ENCODE measurements around the gene GALNTL6.
"Not testable (repeated sequence)": the region's sequence is repeated elsewhere in the genome, so short reads cannot be mapped to it uniquely, and the experiment has no call there.

GALNTL6 gene

DNA sequence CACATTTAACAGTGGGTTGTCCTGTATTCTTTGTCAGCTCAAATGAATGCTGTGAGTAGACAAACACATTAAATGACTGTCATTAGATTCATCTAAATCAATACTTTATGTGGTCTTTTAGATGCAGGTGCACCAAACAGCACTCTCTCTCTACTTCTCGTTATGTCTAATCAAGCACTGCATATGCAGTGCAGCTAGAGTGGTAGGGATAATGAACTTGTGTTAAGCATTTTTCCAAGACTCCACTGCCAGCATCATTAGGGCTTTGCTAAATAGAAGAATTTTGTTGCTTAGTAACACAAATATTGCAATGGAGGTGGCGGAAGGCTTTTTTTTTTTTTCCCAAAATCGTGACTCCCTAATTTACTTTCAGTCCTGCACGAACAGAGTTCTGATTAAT, 908.5 kb downstream of the GALNTL6 start:
- no peaks in the 10 kb centered on the region for H3K4me1 Mint-ChIP-seq
- H3K4me3 Mint-ChIP-seq = no peak overlapping the region
- no peaks in the 10 kb centered on the region for H3K27me3 Mint-ChIP-seq
- H3K9me3 Mint-ChIP-seq = peaks cover 20% of the 10 kb centered on the region
- H3K27ac Mint-ChIP-seq = no peak overlapping the region
- no peaks in the 10 kb centered on the region for H3K36me3 Mint-ChIP-seq

DNA sequence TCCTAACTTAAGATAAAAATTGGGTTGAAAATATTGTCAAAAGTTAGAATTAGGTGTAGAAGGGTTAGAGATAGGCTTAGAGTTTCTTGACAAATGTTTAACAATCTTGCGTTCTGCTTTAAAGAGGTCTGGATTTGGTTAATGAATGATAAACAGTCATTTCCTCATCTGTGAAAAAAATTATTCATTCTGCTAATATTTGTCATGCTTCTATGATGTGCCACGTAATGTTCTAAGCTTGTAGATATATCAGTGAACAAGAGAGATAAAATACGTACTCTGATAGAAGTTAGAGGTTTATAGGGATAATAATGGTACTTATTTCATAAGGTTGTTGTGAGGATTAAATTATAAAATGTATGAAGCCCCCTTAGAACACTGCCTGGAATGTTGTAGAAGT, 912.4 kb downstream of the GALNTL6 start:
- Mint-ChIP-seq H3K27me3 (no peaks in the 10 kb centered on the region), H3K4me3 (no peak overlapping the region), H3K4me1 (no peaks in the 10 kb centered on the region), H3K9me3 (peaks cover 32% of the 10 kb centered on the region), H3K27ac (no peak overlapping the region), H3K36me3 (no peaks in the 10 kb centered on the region)

DNA sequence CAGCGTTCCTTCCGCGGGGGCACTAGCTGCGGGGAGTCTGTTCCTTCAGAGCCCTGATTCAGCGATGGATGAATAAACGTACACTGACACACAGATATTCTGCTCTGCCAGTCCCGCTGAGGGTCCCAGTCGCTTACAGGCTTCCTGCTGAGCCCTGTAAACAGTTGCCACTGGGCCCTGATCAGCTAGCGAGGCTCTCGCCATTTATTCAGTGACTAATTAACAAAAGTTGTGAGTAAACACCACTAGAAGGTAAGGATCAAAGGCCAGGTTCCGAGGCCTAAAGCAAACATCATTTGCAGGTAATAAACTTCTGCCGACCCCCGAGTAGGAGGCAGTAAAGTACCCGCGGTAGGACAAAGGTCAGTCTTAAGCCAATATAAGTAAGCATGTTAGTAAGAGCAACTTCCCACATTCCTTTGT, 912.8 kb downstream of the GALNTL6 start:
- no peak overlapping the region for H3K27ac Mint-ChIP-seq
- no peaks in the 10 kb centered on the region for H3K36me3 Mint-ChIP-seq
- H3K27me3 Mint-ChIP-seq = no peaks in the 10 kb centered on the region
- H3K4me1 Mint-ChIP-seq = no peaks in the 10 kb centered on the region
- no peak overlapping the region for H3K4me3 Mint-ChIP-seq
- peaks cover 32% of the 10 kb centered on the region for H3K9me3 Mint-ChIP-seq

DNA sequence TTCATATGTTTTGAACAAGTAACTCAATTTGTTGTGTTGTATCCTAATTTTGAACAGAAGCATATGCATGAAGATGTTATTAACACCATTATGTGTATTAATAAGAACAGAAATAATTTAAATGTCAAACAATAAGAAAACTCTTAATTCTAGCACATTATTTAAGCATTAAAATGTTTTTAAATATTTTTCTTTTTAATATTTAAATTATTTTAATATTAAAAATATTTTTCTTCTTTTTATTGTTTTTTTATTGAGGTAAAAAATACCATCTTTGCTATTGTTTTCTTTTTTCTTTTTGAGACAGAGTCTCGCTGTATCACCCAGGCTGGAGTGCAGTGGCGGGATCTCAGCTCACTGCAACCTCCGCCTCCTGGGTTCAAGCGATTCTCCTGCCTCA, 914.4 kb downstream of the GALNTL6 start:
- Mint-ChIP-seq H3K4me3 (no peak overlapping the region), H3K4me1 (no peaks in the 10 kb centered on the region), H3K27me3 (no peaks in the 10 kb centered on the region), H3K9me3 (peaks cover 34% of the 10 kb centered on the region), H3K36me3 (no peaks in the 10 kb centered on the region), H3K27ac (no peak overlapping the region)

DNA sequence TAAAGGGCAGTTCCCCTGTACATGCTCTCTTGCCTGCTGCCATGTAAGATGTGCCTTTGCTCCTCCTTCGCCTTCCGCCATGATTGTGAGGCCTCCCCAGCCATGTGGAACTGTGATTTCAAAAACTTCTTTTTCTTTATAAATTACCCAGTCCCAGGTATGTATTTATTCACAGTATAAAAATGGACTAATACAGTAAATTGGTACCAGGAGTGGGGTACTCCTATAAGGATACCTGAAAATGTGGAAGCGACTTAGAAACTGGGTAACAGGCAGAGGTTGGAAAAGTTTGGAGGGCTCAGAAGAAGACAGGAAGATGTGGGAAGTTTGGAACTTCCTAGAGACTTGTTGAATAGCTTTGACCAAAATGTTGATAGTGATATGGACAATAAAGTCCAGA, 920.4 kb downstream of the GALNTL6 start:
- not testable (repeated sequence) for H3K27me3 Mint-ChIP-seq, H3K4me3 Mint-ChIP-seq, H3K27ac Mint-ChIP-seq, H3K4me1 Mint-ChIP-seq, H3K36me3 Mint-ChIP-seq
- peaks cover 38% of the 10 kb centered on the region for H3K9me3 Mint-ChIP-seq

DNA sequence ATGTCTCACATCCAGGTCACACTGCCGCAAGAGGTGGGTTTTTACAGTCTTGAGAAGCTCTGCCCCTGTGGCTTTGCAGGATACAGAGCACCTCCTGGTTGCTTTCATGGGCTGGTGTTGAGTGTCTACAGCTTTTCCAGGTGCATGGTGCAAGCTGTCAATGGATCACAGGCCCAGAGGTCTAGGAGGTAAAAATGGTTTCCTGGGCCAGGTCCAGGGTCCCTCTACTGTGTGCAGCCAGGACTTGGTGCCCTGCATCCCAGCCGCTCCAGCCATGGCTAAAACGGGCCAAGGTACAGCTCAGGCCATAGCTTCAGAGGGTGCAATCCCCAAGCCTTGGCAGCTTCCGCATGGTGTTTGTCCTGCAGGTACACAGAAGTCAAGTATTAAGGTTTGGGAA, 921.4 kb downstream of the GALNTL6 start:
- no peak overlapping the region for H3K4me3 Mint-ChIP-seq
- H3K36me3 Mint-ChIP-seq = no peaks in the 10 kb centered on the region
- H3K4me1 Mint-ChIP-seq = no peaks in the 10 kb centered on the region
- peaks cover 43% of the 10 kb centered on the region for H3K9me3 Mint-ChIP-seq
- H3K27me3 Mint-ChIP-seq = no peaks in the 10 kb centered on the region
- H3K27ac Mint-ChIP-seq = no peak overlapping the region

DNA sequence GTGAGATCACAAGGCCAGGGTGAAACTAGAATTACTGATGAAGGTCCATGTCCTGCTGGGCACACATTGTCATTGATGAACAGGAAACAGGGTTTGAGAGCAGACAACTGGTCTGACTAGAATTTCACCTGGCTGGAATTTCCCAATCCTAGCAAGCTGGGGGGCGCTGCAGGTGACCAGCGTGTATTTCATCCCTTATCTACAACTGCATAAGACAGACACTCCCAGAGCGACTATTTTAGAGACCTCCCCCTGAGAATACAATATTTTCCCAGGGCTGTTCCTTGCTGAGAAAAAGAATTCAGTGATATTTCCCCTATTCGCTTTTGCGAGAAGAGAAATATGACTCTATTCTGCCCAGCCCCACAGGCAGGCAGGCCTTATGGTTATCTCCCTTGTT, 922.8 kb downstream of the GALNTL6 start:
- H3K4me3 Mint-ChIP-seq = no peak overlapping the region
- H3K9me3 Mint-ChIP-seq = peaks cover 36% of the 10 kb centered on the region
- H3K36me3 Mint-ChIP-seq = no peaks in the 10 kb centered on the region
- no peaks in the 10 kb centered on the region for H3K4me1 Mint-ChIP-seq
- no peaks in the 10 kb centered on the region for H3K27me3 Mint-ChIP-seq
- H3K27ac Mint-ChIP-seq = no peak overlapping the region

DNA sequence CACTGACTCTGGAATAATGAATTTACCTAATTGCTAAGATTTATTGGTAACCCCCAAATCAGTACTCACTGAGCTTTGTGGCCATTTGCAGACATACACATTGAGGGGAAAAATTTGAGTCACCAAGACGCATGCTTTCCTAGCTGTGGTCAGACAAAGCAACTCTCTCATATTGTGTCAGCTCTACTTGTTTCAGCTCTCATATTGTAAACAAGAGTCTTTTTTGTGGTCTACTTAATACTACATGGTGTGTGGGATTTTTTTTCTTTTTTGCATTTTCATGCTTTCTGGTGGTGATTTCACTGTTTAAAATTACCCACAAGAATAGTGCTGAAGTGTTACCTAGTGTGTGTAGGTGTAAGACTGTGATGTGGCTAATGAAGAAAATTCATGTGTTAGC, 927.2 kb downstream of the GALNTL6 start:
- H3K4me3 Mint-ChIP-seq = no peak overlapping the region
- peaks cover 12% of the 10 kb centered on the region for H3K9me3 Mint-ChIP-seq
- no peaks in the 10 kb centered on the region for H3K36me3 Mint-ChIP-seq
- H3K4me1 Mint-ChIP-seq = no peaks in the 10 kb centered on the region
- H3K27me3 Mint-ChIP-seq = no peaks in the 10 kb centered on the region
- no peak overlapping the region for H3K27ac Mint-ChIP-seq

DNA sequence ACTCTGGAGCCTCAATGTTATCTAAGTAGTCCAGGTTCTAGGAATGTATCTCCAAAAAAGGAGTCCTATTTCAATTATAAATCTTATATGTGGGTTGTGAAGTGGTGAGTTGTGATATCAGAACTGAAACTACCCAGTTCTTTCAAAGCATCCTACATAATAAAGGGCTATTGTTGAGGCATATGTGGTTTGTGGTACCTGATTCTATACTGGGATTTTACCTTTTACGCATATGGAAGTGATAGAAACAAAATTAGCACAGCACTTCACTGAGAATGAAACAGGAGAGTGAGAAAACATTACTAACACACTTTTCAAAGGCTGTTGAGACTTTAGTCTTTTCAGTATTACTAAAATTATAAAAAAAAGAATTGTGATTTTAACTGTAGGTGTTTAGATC, 937.7 kb downstream of the GALNTL6 start:
- Mint-ChIP-seq H3K27ac (no peak overlapping the region), H3K36me3 (no peaks in the 10 kb centered on the region), H3K9me3 (peaks cover 5% of the 10 kb centered on the region), H3K4me3 (no peak overlapping the region), H3K27me3 (peaks cover 1% of the 10 kb centered on the region), H3K4me1 (no peaks in the 10 kb centered on the region)

DNA sequence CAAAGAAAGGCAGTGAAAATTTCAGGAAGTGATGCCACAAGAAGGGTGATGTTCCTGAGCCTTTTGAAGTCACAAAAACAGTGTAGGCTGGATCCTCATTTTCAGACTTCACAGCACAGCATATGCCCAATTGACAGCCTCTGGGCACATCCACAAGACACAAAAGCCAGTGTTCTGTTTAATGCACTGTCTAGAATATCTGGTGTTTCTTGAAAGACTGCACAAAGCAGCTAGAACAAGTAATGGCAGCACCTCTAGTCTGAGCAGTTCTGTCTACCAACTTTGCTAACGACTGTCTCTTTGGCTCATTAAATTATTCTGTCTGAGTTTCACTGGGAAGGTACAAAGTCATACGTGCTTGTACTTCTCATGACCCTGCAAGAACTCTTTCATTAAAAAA, 938.3 kb downstream of the GALNTL6 start:
- Mint-ChIP-seq H3K27me3 (peaks cover 1% of the 10 kb centered on the region), H3K27ac (no peak overlapping the region), H3K4me1 (no peaks in the 10 kb centered on the region), H3K9me3 (peaks cover 5% of the 10 kb centered on the region), H3K4me3 (no peak overlapping the region), H3K36me3 (no peaks in the 10 kb centered on the region)

DNA sequence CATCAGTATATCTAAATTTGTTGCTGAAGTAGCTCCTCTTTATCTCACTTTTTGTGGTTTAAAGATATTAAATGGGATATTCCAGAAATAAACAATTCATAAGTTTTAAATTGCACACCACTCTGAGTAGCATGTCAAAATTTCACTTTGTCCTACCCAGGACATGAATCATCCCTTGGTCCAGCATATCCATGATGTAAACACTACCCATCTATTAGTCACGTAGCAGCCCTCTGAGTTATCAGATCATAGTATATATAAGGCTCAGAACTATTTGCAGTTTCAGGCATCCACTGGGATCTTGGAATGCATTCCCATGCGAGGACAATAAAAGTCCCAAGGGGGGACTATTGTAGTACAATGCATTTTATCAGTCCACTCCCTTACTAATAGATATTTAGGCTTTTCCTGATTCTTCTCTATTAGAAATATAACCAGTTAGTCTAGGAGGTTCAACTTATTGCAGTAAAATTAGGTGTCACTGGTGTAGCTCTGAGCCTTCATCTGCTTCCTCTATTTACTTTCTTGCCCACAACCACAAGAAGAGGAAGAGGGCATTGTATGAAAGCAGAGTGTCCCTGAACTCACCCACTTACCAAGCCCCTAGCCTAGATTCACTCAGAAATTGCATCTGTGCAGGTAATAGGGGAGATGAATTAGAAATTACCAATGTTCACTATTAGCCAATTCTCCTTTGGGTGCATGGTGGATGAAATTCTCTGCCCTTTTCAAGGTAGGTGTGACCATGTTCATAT, 945.6 kb downstream of the GALNTL6 start:
- H3K4me1 Mint-ChIP-seq = no peaks in the 10 kb centered on the region
- H3K4me3 Mint-ChIP-seq = no peak overlapping the region
- peaks cover 15% of the 10 kb centered on the region for H3K9me3 Mint-ChIP-seq
- no peaks in the 10 kb centered on the region for H3K36me3 Mint-ChIP-seq
- no peak overlapping the region for H3K27ac Mint-ChIP-seq
- no peaks in the 10 kb centered on the region for H3K27me3 Mint-ChIP-seq

DNA sequence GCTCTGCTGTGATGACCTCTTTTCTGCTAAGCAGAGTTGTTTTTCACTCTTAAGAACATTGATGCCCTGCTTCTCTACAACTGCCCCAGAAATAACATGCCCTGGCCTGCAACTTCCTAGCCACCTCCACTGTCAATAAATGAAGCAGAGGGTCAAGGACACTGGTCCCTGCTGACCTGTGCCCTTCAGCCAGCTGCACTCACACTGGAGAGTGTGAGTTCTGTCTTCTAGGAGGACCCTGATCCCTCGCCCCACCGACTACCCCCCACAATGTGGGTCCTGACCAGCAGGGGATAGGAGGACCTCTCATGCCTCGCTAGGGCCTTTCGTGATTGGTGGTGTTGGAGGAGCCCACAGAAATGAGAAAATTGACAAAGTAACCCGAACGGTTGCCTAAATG, 947.3 kb downstream of the GALNTL6 start:
- H3K4me1 Mint-ChIP-seq = no peaks in the 10 kb centered on the region
- no peak overlapping the region for H3K4me3 Mint-ChIP-seq
- H3K9me3 Mint-ChIP-seq = peaks cover 11% of the 10 kb centered on the region
- no peaks in the 10 kb centered on the region for H3K36me3 Mint-ChIP-seq
- no peak overlapping the region for H3K27ac Mint-ChIP-seq
- no peaks in the 10 kb centered on the region for H3K27me3 Mint-ChIP-seq

DNA sequence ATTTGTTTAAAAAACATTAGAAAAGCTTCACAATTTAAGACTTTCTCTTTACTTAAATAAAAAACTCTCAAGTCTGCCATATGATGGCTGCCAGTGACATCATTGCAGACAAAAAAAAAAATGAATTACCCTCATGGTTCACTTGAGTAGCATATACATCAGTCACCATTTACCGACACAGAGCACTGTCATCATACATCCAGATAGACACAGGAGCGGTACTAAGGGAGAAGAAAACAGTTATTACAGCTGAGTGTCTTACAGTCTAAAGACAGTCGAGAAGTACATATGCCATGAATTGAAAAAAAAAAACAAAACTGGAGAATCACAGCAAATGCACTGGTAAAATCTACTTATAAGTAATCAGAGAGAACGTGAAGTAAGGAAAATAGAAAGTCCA, 949.7 kb downstream of the GALNTL6 start:
- Mint-ChIP-seq H3K27me3 (no peaks in the 10 kb centered on the region), H3K27ac (no peak overlapping the region), H3K36me3 (no peaks in the 10 kb centered on the region), H3K4me1 (no peaks in the 10 kb centered on the region), H3K9me3 (peaks cover 11% of the 10 kb centered on the region), H3K4me3 (no peak overlapping the region)

DNA sequence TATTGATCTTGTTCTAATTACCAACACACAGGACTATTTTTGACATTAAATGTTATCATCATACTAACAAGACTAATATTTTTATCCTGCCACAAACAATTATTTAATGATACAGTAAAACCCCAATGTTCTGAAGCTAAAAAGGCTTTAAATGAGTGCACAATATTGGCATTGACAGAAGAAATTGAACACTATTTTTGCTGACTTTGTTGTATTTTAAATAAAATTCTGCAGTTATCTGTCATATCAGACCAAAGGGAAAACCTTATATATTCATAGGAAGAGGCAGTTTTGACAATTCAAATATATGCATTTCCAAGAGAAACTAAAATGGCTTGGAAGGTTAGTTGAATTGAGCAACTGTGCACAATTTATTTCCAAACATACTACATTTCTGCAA, 957.6 kb downstream of the GALNTL6 start:
- peaks cover 5% of the 10 kb centered on the region for H3K9me3 Mint-ChIP-seq
- H3K4me3 Mint-ChIP-seq = no peak overlapping the region
- peaks cover 3% of the 10 kb centered on the region for H3K27me3 Mint-ChIP-seq
- H3K4me1 Mint-ChIP-seq = no peaks in the 10 kb centered on the region
- H3K36me3 Mint-ChIP-seq = no peaks in the 10 kb centered on the region
- no peak overlapping the region for H3K27ac Mint-ChIP-seq

DNA sequence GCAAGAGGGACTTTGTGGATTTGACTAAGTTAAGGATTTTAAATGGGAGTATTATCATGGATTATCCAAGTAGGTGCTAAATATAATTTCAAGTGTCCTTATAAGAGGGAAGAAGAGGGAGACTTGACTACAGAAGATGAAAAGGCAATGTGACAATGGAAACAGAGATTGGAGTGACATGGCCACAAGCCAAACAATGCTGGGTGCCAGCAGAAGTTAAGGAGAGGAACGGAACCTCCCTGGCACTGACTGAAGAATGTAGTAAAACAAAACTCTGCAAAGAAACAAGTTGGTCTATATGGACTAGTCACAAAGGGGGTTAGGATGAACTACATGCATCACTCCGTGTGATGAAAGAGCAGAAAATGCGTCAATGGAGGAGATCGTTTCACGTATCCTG, 959.6 kb downstream of the GALNTL6 start:
- H3K27ac Mint-ChIP-seq = no peak overlapping the region
- no peak overlapping the region for H3K4me3 Mint-ChIP-seq
- H3K4me1 Mint-ChIP-seq = no peaks in the 10 kb centered on the region
- no peaks in the 10 kb centered on the region for H3K36me3 Mint-ChIP-seq
- H3K27me3 Mint-ChIP-seq = peaks cover 3% of the 10 kb centered on the region
- peaks cover 5% of the 10 kb centered on the region for H3K9me3 Mint-ChIP-seq

DNA sequence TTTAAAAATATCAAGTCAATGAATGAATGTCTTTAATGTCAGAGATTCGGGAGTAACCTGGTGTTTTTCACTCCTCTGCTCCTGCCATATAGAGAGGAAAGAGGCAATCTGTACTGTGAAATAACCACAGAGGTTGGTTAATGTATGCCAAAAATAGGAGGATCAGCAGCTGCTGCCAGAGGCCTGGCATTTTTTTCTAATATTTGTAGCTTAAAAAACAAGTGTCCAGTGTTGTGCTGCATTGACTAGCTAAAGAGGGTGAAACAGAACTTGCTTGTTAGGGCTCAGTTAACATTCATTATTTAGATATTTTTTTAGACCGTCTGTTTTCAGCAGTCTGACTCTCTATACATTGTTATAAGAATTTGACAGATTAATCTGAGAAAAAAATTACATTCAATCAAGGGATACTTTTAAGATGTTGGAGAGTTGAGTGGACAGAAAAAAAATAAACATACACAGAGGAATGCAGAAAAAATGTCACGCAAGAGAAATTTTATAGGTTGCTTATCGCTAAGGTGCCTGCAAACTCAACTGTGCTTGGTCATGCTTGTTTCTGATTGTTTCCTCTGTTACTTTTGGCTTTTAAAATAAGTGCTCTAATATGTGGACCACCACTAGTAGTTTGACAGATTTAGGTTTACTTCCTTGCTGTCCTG, 963.1 kb downstream of the GALNTL6 start:
- Mint-ChIP-seq H3K4me3 (no peak overlapping the region), H3K36me3 (no peaks in the 10 kb centered on the region), H3K27me3 (peaks cover 2% of the 10 kb centered on the region), H3K9me3 (peaks cover 4% of the 10 kb centered on the region), H3K4me1 (no peaks in the 10 kb centered on the region), H3K27ac (no peak overlapping the region)

Measured in activated naive CD4-positive, alpha-beta T cell treated with anti-CD3 and anti-CD28 coated beads, Interleukin-2, amount 50 U/mL, for 24 hours (primary cell).